Astrocyte (in vitro differentiated cells and primary cell): Measurements from ENCODE around the gene ARHGAP19.

ENCODE experiments used
- CTCF ChIP-seq: IDR thresholded peaks from 2 replicates; pipeline ENCODE4 v1.5.1; 2011; ENCODE audit warnings: low read depth, mild to moderate bottlenecking, inconsistent platforms, low read length, moderate library complexity; ENCODE audit not compliant: insufficient read depth
- EZH2 ChIP-seq: IDR thresholded peaks from 2 replicates; pipeline ENCODE4 v1.6.1; 2012; ENCODE audit warnings: mild to moderate bottlenecking, low read length, inconsistent platforms; ENCODE audit not compliant: insufficient read depth

- TF ChIP-seq CTCF (no peak), EZH2 (no peak)
Observed at GRCh38 chr10:97228775-97229157, 63.7 kb downstream of the ARHGAP19 start.
